ENCODE measurements around the gene KCNK5.

KCNK5 gene

GRCh38 chr6:39153766-39154397 is 75.4 kb downstream of the KCNK5 start:
- no peak for TF ChIP-seq CTCF (IDR thresholded peaks at IDR 0.05)
- Histone ChIP-seq H2AFZ (no peak overlapping the region), H3K27me3 (ENCODE audit: control insufficient read depth, insufficient read depth, low read length) (no peaks in the 10 kb centered on the region), H3K4me3 (ENCODE audit: low read depth, low read length) (no peak overlapping the region), H3K9ac (no peak overlapping the region), H3K79me2 (no peaks in the 10 kb centered on the region), H3K36me3 (ENCODE audit: control insufficient read depth, insufficient read depth, low read length) (no peaks in the 10 kb centered on the region), H3K9me3 (ENCODE audit: control insufficient read depth, low read length) (no peaks in the 10 kb centered on the region), H3K27ac (no peak overlapping the region), H3K4me1 (peaks cover 4% of the 10 kb centered on the region), H3K4me2 (ENCODE audit: low read length) (no peak overlapping the region)

GRCh38 chr6:39152262-39152661 is 77.0 kb downstream of the KCNK5 start:
- no peaks in the 10 kb centered on the region for H3K9me3 ChIP-seq (ENCODE audit: control insufficient read depth, low read length)
- H3K27ac ChIP-seq, result no peak overlapping the region
- peak overlapping the region; percentile 4 for H3K4me3 ChIP-seq (ENCODE audit: low read depth, low read length)
- TF ChIP-seq CTCF (IDR thresholded peaks at IDR 0.05), result no peak
- no peak overlapping the region for H3K4me2 ChIP-seq (ENCODE audit: low read length)
- H3K27me3 ChIP-seq (ENCODE audit: control insufficient read depth, insufficient read depth, low read length), result no peaks in the 10 kb centered on the region
- no peak overlapping the region for H2AFZ ChIP-seq
- no peaks in the 10 kb centered on the region for H3K36me3 ChIP-seq (ENCODE audit: control insufficient read depth, insufficient read depth, low read length)
- H3K79me2 ChIP-seq, result no peaks in the 10 kb centered on the region
- H3K4me1 ChIP-seq, result peaks cover 4% of the 10 kb centered on the region
- H3K9ac ChIP-seq, result no peak overlapping the region

GRCh38 chr6:39151211-39151610 is 78.1 kb downstream of the KCNK5 start:
- H2AFZ ChIP-seq, result no peak overlapping the region
- H3K27ac ChIP-seq, result peak overlapping the region; percentile 1
- no peaks in the 10 kb centered on the region for H3K27me3 ChIP-seq (ENCODE audit: control insufficient read depth, insufficient read depth, low read length)

GRCh38 chr6:39144481-39145173 is 84.6 kb downstream of the KCNK5 start:
- Histone ChIP-seq H3K4me3 (ENCODE audit: low read depth, low read length) (no peak overlapping the region), H3K79me2 (no peaks in the 10 kb centered on the region), H3K27me3 (ENCODE audit: control insufficient read depth, insufficient read depth, low read length) (no peaks in the 10 kb centered on the region), H3K4me2 (ENCODE audit: low read length) (no peak overlapping the region), H3K9ac (no peak overlapping the region), H3K27ac (peak overlapping the region; percentile 65), H2AFZ (no peak overlapping the region), H3K9me3 (ENCODE audit: control insufficient read depth, low read length) (no peaks in the 10 kb centered on the region), H3K4me1 (no peaks in the 10 kb centered on the region), H3K36me3 (ENCODE audit: control insufficient read depth, insufficient read depth, low read length) (no peaks in the 10 kb centered on the region)
- no peak for TF ChIP-seq CTCF (IDR thresholded peaks at IDR 0.05)

More at GRCh38 chr6:39151211-39151610, 78.1 kb downstream of the KCNK5 start:
- Histone ChIP-seq H3K4me2 (ENCODE audit: low read length) (no peak overlapping the region), H3K4me1 (peaks cover 4% of the 10 kb centered on the region), H3K9ac (no peak overlapping the region), H3K79me2 (no peaks in the 10 kb centered on the region), H3K9me3 (ENCODE audit: control insufficient read depth, low read length) (no peaks in the 10 kb centered on the region), H3K36me3 (ENCODE audit: control insufficient read depth, insufficient read depth, low read length) (no peaks in the 10 kb centered on the region), H3K4me3 (ENCODE audit: low read depth, low read length) (no peak overlapping the region)
- no peak for TF ChIP-seq CTCF (IDR thresholded peaks at IDR 0.05)

All from parathyroid adenoma (tissue), 2 donors.